NB4 (cell line): ENCODE measurements around the gene TTC22.

ENCODE experiments used
- DNase-seq: peaks from one replicate; pipeline ENCODE4 v3.0.0; 2010; ENCODE audit warnings: low read depth
- H3K4me3 ChIP-seq: one replicate; pipeline ENCODE4 v1.5.1; 2011; ENCODE audit warnings: mild to moderate bottlenecking, low read depth, low read length, moderate library complexity
- CTCF ChIP-seq: IDR thresholded peaks from one replicate; pipeline ENCODE4 v1.5.1; 2012; ENCODE audit warnings: low read depth, low read length
- MAX ChIP-seq: IDR thresholded peaks from 2 replicates; pipeline ENCODE4 v1.6.1; 2011; ENCODE audit warnings: low read depth, low read length
- MYC ChIP-seq: IDR thresholded peaks from 2 replicates; pipeline ENCODE4 v1.6.1; 2011; ENCODE audit warnings: low read depth, low read length
- POLR2A ChIP-seq: IDR thresholded peaks from 2 replicates; pipeline ENCODE4 v1.6.1; 2011; ENCODE audit warnings: mild to moderate bottlenecking; ENCODE audit not compliant: insufficient read length; ENCODE audit errors: extremely low read depth

The TTC22 gene

GRCh38 chr1:54767526-54767925 lies 33.6 kb downstream of the TTC22 start:
- no peak overlapping the region for H3K4me3 ChIP-seq
- no peak for DNase-seq
- TF ChIP-seq MAX (no peak), MYC (no peak), CTCF (no peak), POLR2A (no peak)

GRCh38 chr1:54766726-54767125 lies 34.4 kb downstream of the TTC22 start:
- TF ChIP-seq CTCF (no peak), MAX (no peak), POLR2A (no peak), MYC (no peak)
- H3K4me3 ChIP-seq, result no peak overlapping the region
- no peak for DNase-seq

GRCh38 chr1:54764922-54765561 lies 36.1 kb downstream of the TTC22 start:
- DNase-seq, result no peak
- H3K4me3 ChIP-seq, result peak overlapping the region; percentile 67
- TF ChIP-seq CTCF, result no peak
- TF ChIP-seq MAX, result no peak
- TF ChIP-seq MYC, result no peak
- TF ChIP-seq POLR2A, result no peak

- DNase-seq, result peak; percentile 99
- TF ChIP-seq MYC, result peak; percentile 91
- TF ChIP-seq POLR2A, result peak; percentile 93
- TF ChIP-seq MAX, result peak; percentile 80
- TF ChIP-seq CTCF, result no peak
- peak within 1 kb of the TSS; percentile 91 for H3K4me3 ChIP-seq
These were observed 36.8 kb downstream of the TTC22 start, which contains the start of gene PARS2 for GRCh38 chr1:54764133-54764921. Gene PARS2 (minus strand): TSS chr1:54764523. CDS start chr1:54759161, 5,362 bp downstream.

GRCh38 chr1:54763816-54764132 lies 37.3 kb downstream of the TTC22 start:
- TF ChIP-seq MAX (no peak), CTCF (no peak), MYC (no peak), POLR2A (no peak)
- no peak for DNase-seq
- peak overlapping the region; percentile 91 for H3K4me3 ChIP-seq
